ENCODE measurements around the gene SZT2. TPM values are rescaled to one million over a fixed set of nuclear protein-coding genes. Genes with fewer than 3 reads are reported as not detected.

Gene SZT2
- total and polyA plus RNA-seq, 2 of the 13 experiments (the other 11 are each of a cell fraction or from before 2014, with no cell fraction given), result 8.0 to 8.8 TPM

- TF ChIP-seq ZNF609 (CRISPR knock-in tag; IDR thresholded peaks at IDR 0.05; ENCODE audit: borderline replicate concordance) (no peak), ZNF333 (CRISPR knock-in tag; IDR thresholded peaks at IDR 0.05; ENCODE audit: borderline replicate concordance) (no peak), SOX6 (IDR thresholded peaks at IDR 0.05) (no peak), SOX6 (CRISPR knock-in tag; IDR thresholded peaks at IDR 0.05) (no peak), ZIK1 (CRISPR knock-in tag; IDR thresholded peaks at IDR 0.05; ENCODE audit: borderline replicate concordance, low read depth) (no peak), SRF (IDR thresholded peaks at IDR 0.05; ENCODE audit: low read depth, low read length) (no peak), ZMYM4 (CRISPR knock-in tag; IDR thresholded peaks at IDR 0.05) (peak; percentile 97), EHMT2 (IDR thresholded peaks at IDR 0.05; ENCODE audit: borderline replicate concordance, low read depth, low read length) (no peak), ZSCAN20 (CRISPR knock-in tag; IDR thresholded peaks at IDR 0.05; ENCODE audit: borderline replicate concordance) (no peak), ARID4A (CRISPR knock-in tag; IDR thresholded peaks at IDR 0.05; ENCODE audit: borderline replicate concordance) (peak; percentile 100), MIER2 (CRISPR knock-in tag; IDR thresholded peaks at IDR 0.05) (no peak), FOXA1 (IDR thresholded peaks at IDR 0.05) (no peak), FOXA1 (CRISPR knock-in tag; IDR thresholded peaks at IDR 0.05) (no peak), ZNF10 (CRISPR knock-in tag; IDR thresholded peaks at IDR 0.05; ENCODE audit: borderline replicate concordance, low read depth) (no peak), PAWR (CRISPR knock-in tag; IDR thresholded peaks at IDR 0.05; ENCODE audit: borderline replicate concordance) (no peak), ZNF678 (CRISPR knock-in tag; IDR thresholded peaks at IDR 0.05) (no peak), RFX3 (CRISPR knock-in tag; IDR thresholded peaks at IDR 0.05) (no peak), SAFB2 (CRISPR knock-in tag; IDR thresholded peaks at IDR 0.05; ENCODE audit: borderline replicate concordance, low read depth) (no peak), CEBPG (CRISPR knock-in tag; IDR thresholded peaks at IDR 0.05) (no peak)
- TF ChIP-seq, protein P1, sequence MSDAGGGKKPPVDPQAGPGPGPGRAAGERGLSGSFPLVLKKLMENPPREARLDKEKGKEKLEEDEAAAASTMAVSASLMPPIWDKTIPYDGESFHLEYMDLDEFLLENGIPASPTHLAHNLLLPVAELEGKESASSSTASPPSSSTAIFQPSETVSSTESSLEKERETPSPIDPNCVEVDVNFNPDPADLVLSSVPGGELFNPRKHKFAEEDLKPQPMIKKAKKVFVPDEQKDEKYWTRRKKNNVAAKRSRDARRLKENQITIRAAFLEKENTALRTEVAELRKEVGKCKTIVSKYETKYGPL (CRISPR knock-in tag; IDR thresholded peaks at IDR 0.05), result no peak
These were observed 30.7 kb upstream of the SZT2 start, which contains the start of gene CDC20 (continued) for GRCh38 chr1:43358746-43359693.
